Stimulated activated CD4-positive, alpha-beta T cell treated with anti-CD3 and anti-CD28 coated beads, TNF-alpha, amount 100 ng/mL, for 4 hours (primary cell): Measurements from ENCODE around the gene VASP.
A peak's percentile ranks its signal among the peaks of the same experiment; 100 is the strongest.

Experiments used
- DNase-seq, 3 experiments: peaks; one replicate each; pipeline ENCODE4 v3.0.0-alpha.2; 2020; ENCODE audit warnings: low read depth in 3 of 3

The VASP gene

DNA sequence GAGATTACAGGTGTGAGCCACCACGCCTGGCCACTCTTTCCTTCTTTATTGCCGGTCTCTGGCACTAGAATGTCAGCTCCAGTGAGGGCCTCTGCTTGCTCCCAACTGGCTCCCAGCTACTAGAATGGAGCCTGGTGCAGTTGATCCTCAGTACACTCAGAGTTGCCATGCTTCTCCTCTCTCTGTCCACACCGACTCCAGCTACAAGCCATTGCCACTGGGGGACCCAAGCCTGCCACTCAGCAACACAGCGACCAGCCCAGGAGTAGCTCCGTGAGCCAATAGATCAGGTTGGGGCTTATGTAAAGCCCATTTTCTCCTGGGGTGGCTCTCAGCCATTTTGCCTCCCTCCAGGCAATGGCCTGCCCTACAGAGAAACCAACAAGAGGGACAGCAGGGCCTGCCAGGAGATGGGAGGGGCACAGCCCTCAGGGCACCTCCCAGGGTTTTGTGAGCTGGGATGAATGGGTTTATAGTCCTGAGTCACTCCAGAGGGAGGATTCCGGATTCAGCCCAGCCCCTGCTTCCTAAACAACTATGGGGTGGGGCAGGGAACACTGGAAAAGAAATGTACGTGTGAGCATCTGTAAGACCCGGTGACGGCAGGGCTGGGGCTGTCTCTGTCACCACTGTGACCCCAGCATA is 40.8 kb downstream of the VASP start:
- no peak for DNase-seq

DNA sequence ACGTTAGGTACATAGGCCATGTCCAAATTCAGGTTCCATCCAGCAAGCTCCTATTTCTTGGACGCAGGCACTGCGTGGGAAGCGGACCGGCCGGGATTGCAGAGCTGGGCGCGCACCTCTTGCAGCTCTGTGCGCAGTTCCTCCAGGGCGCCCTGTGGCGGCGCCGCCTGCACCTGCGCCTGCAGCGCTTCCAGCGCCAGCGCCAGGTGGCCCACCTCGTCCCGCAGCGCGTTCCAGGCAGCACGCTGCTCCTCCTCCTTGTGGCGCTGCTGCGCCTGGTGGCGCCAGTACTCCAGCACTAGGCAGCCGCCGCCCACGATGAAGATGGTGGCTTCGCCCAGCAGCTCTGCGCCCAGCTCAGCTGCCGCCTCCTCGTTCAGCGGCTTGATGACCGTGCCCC is 46.2 kb downstream of the VASP start:
- DNase-seq = no peak

DNA sequence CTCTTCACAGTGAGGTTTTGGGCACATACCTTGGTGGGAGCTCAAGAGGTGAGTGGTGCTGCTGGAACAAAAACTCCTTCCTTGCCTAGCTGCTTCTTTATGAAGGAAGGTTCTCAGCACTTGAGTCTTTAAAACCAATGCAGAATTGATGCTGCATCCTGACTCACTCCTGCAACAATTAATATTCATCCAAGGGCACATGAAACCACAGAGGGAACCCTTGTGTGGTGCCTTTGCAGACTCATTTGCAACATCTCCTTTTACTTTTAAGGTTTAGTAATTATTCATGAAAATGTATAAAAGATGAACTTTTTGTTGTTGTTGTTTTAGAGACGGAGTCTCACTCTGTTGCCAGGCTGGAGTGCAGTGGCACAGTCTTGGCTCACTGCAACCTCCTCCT is 47.2 kb downstream of the VASP start:
- no peak for DNase-seq

DNA sequence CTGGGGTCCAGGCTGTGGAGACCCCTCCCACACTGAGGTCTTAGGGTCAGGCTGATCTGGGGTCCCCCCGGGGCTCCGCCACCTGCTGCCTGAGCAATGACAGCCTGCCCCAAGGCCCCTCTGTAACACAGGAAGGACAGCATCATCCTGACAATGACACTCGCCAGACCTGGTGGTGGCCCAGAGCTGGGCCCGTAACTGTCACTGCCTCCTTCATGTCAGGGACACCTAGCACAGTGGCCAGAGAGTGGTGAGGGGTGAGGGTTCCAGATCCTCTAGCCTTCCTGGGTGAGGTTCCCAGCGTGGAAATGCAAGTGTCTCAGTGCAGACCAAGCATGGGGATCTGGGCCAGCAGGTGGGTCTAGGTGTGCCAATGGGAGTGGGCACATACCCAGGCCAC is 49.6 kb downstream of the VASP start:
- no peak for DNase-seq

DNA sequence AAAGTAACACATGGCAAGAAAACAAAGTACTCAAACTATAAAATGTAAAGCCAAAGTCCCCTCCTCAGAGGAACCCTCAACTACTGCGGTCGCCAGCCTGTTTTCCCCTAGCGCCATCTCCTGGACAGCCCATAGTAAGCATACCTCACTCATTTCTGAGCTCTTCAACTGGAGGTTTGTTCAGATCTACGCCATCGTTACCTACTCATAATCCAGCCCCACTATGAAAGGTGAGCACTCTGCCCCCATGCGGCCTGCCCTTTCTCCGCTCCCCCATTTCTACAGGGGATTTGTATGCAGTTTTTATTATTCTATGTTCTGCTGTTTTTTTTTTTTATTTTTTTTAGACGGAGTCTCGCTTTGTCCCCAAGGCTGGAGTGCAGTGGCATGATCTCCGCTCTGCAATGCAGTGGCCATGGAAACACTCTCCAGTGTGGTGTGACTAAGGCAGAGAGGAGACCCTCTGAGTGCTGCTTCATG is 51.2 kb downstream of the VASP start:
- DNase-seq = peak; percentile 11 to 41 (median 32)

DNA sequence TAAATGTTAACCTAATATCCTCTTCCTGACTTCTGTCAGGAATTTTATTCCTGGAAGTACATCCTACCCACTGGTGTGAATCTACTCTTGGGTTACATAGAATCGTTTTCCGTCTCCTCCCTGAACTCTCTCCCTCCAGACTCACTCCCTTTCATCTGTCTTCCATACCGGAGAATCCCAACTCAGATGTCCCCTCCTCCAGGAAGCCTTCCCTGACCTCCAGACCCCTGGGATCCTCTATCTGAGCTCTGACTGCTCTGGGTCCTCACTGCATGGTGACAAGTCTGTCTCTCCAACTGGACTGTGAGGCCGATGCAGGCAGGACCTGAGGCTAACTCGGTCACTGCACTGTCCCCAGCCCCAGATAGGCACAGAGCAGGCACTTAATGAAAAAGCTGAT is 52.8 kb downstream of the VASP start:
- no peak for DNase-seq

DNA sequence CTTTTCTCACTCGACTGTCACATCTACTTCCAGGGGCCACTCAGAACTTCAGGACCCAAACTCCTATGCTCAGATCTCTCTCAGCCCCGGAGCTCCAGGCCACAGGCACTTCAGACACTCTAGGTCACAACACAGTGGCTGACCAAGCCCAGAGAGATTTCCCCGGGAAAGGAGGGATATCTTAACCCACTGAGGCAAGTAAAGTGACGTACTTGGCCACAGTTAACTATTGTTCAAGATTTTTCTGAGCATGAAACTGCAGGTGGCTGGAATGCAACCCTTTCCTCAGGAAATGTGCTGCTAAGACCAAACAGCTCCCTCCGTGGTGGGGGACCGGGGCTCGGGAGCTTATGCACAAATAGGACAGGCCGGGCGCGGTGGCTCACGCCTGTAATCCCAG is 53.4 kb downstream of the VASP start:
- no peak for DNase-seq

DNA sequence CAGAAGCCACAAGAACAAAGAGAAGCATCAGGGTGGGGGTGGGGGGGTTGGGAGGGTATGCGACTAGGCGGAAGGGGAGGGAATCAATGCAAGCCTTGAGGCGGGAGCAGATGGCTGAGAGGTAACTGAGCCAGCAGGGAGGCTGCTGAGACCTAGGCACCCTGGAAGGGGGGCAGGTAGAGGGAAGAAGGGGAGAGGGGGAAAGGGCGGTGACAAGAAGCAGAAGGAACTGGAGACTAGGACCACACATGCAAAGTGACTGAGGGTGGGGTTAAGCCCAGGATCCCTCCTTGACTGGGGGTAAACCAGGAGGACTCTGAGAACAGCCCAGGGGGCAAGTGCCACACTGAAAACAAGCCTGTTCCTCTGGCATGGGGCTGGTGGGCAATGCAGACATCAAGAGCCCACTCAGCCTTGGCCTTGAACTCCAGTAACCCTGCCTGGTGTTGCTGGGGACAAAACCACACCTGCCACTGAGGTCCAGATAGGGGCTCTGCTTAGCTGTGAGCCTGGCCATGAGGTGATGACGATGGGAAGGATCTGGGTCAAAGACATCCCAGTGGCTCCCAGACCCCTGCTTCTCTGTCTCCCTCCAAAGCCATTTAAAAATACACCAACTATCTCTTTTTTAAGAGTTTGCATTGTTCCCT is 57.0 kb downstream of the VASP start:
- no peak for DNase-seq

DNA sequence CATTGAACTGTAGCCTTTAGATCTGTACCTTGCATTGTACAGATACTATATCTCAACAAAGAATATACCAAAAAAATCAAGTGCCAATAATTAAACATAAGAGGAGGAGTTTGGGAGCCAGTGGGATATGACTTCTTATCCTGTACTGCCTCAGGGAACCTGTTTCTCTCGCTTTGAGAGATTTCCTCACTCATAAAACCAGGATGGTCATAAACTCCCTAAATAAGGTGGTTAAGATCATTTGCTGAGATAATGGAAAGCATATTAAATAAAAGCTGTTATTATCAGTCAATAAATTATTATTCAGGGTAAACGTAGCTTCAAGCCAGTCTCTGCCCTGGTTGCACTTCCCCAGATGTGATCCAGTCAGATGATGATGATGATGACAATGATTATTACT is 60.3 kb downstream of the VASP start:
- DNase-seq = no peak

DNA sequence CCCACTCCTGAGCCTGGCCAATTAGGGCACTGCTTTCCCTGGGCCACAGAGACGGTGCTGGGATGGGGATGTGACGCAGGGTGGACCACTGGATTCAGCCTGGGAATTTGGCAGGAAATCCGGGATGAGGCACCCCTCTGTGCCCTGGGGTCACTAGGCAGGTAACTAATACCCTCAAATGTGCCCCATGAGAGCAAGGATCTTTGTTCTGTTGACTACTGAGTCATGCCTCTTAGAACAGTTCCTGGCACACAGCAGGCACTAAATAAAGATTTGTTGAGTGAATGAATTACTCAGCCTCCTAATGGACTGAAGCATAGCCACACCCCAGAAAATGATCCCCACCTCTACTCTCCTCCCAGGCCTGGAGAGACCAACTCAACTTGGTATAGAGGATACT is 61.5 kb downstream of the VASP start:
- DNase-seq = no peak

DNA sequence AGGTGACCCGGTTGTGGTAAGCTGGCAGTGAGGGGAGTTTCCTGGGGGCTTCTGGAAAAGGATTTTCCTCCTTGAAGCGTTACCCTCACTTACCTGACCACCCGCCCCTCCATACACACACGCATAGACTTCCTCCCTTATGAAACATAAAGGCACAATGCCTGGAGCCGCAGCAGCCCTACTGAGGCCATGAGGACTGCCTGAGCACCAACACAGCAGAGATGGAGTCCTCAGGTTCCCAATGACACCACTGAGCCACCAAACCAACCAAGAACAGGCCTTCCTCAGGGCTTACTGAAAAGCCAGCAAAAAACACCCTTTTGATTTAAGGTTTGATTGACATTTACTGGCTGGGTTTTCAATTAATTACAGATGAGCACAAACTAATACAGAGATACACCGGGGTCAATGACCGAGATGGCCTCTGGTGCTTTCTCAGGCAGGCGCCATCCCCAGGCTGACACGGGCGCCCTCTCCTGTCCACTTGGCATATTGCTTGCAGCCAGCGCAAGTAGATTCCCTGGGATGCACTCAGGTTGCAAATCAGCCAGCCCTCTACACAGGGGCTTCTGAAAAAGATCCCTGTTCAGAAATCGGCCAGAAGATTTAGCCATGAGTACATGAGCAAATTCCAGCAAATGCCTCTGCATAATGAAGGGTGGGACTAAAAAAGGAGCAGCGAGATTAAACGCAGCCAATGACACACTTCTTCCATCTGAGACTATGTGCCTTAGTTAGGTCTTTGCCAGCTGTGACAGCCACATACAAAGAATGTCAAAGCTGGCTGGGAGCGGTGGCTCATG is 62.5 kb downstream of the VASP start:
- peak in 2 of 3 experiments; percentile 18 to 21 for DNase-seq

DNA sequence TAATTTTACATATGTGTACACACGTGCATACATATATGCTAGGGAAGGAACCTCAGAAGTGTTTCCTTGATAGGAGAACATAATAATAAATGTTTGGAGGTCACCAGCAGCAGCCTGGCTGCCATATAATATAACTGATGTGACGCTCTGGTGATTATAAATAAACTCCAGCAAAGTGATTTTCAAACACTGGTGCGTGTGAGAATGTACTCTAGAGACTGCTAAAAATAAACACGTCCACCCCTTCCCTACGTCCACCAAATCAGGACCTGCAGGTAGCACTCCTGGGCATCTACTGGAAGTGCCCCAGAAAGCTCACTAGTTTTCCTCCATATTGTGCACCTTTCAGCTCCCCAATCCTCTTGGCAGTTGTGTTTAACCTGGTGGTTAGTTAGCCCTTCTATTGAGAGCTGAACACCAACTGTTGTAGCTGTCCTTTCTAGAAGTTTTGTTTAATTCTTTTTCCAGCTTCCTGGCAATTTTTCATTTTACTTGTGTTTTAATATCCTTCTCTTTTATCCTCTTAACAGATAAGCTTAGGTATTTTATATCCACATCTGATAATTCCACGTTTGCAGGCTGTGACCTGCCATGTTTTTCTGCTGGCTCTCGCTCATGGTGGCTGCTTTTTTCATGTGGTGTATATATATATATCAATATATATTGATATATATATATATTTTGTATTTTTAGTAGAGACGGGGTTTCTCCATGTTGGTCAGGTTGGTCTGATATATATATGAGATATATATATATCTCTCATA is 64.4 kb downstream of the VASP start:
- DNase-seq = no peak

DNA sequence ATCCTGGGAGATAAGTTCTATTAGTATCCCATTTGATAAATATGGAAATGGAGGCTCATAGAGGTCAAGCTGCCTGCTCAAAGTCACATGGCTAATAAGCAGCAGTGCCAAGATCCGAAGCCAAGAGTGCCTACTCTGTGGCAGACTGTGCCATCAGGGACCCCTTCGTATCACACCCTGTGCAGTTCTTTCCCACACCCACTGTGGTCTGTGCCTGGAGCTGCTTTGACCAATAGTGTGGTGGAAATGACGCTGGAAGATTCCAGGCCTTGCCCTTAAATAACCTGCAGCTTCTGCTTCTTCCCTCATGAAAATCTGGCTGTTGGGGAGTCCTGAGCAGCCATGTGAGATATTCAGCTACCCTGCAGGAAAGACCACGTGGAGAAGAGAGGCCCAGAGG is 67.2 kb downstream of the VASP start:
- no peak for DNase-seq

DNA sequence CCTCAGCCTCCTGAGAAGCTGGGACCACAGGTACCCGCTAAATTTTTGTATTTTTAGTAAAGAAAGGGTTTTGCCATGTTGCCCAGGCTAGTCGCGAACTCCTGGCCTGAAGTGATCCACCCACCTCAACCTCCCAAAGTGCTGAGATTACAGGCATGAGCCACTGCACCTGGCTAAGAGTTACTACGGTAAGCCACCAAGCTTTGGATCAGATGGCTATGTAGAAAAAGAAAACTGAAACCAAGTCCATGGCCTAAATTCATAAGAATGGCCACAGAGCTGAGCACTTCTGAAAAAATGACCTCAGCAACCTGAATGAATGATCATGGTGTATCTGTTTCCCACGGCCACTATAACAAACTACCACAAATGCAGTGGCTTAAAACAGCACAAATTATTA is 67.9 kb downstream of the VASP start:
- no peak for DNase-seq
